GM04503 (cell line): ENCODE measurements around the gene SHLD2.
"Not testable (repeated sequence)": the region's sequence is repeated elsewhere in the genome, so short reads cannot be mapped to it uniquely, and the experiment has no call there.

ENCODE experiments used
- DNase-seq: peaks from one replicate; pipeline ENCODE4 v3.0.0-alpha.2; 2012; ENCODE audit warnings: low read depth

Gene SHLD2

GRCh38 chr10:87142230-87143108 lies 47.5 kb downstream of the SHLD2 start:
- peak; percentile 22 for DNase-seq

GRCh38 chr10:87143109-87143418 lies 48.1 kb downstream of the SHLD2 start:
- DNase-seq, result not testable (repeated sequence)

GRCh38 chr10:87145598-87145997 lies 50.6 kb downstream of the SHLD2 start:
- not testable (repeated sequence) for DNase-seq

GRCh38 chr10:87149020-87149609 lies 54.1 kb downstream of the SHLD2 start:
- DNase-seq, result not testable (repeated sequence)

- DNase-seq, result not testable (repeated sequence)
These were observed 56.5 kb downstream of the SHLD2 start for GRCh38 chr10:87151516-87151915.

GRCh38 chr10:87156841-87157240 lies 61.8 kb downstream of the SHLD2 start:
- not testable (repeated sequence) for DNase-seq

GRCh38 chr10:87157821-87158220 lies 62.8 kb downstream of the SHLD2 start:
- peak; percentile 33 for DNase-seq

- not testable (repeated sequence) for DNase-seq
These were observed 67.8 kb downstream of the SHLD2 start for GRCh38 chr10:87162703-87163293.

GRCh38 chr10:87163414-87163813 lies 68.4 kb downstream of the SHLD2 start:
- DNase-seq, result not testable (repeated sequence)

- DNase-seq, result not testable (repeated sequence)
These were observed 74.9 kb downstream of the SHLD2 start for GRCh38 chr10:87169857-87170256.

- DNase-seq, result not testable (repeated sequence)
These were observed 75.7 kb downstream of the SHLD2 start for GRCh38 chr10:87170705-87171104.

GRCh38 chr10:87171670-87172069 lies 76.7 kb downstream of the SHLD2 start:
- not testable (repeated sequence) for DNase-seq

GRCh38 chr10:87172178-87172577 lies 77.2 kb downstream of the SHLD2 start:
- not testable (repeated sequence) for DNase-seq

- DNase-seq, result not testable (repeated sequence)
These were observed 82.6 kb downstream of the SHLD2 start for GRCh38 chr10:87177587-87177986.

GRCh38 chr10:87184421-87184820 lies 89.4 kb downstream of the SHLD2 start:
- not testable (repeated sequence) for DNase-seq

- DNase-seq, result not testable (repeated sequence)
These were observed 91.0 kb downstream of the SHLD2 start for GRCh38 chr10:87186016-87186415.

- not testable (repeated sequence) for DNase-seq
These were observed 92.6 kb downstream of the SHLD2 start for GRCh38 chr10:87187573-87187972.

GRCh38 chr10:87191841-87192240 lies 96.8 kb downstream of the SHLD2 start:
- DNase-seq, result not testable (repeated sequence)

GRCh38 chr10:87200924-87201323 lies 105.9 kb downstream of the SHLD2 start:
- not testable (repeated sequence) for DNase-seq

- DNase-seq, result not testable (repeated sequence)
These were observed 109.8 kb downstream of the SHLD2 start for GRCh38 chr10:87204801-87205200.

GRCh38 chr10:87206922-87207321 lies 111.9 kb downstream of the SHLD2 start:
- DNase-seq, result not testable (repeated sequence)

- not testable (repeated sequence) for DNase-seq
These were observed 115.3 kb downstream of the SHLD2 start for GRCh38 chr10:87210309-87210708.

GRCh38 chr10:87211848-87212247 lies 116.8 kb downstream of the SHLD2 start:
- DNase-seq, result not testable (repeated sequence)
